Measurements from ENCODE around the gene ABCB11. TPM values are rescaled to one million over a fixed set of nuclear protein-coding genes. Genes with fewer than 3 reads are reported as not detected.

The ABCB11 gene
- total RNA-seq = under 1 TPM in 2 of 4 donors, not detected in 2; 0.04 to 0.12 TPM
- under 1 TPM; 0.01 to 0.04 (median 0.03) TPM for polyA plus RNA-seq
- long read RNA-seq, donor 1 = 0 reads
- long read RNA-seq, donor 2 = 0 reads

DNA sequence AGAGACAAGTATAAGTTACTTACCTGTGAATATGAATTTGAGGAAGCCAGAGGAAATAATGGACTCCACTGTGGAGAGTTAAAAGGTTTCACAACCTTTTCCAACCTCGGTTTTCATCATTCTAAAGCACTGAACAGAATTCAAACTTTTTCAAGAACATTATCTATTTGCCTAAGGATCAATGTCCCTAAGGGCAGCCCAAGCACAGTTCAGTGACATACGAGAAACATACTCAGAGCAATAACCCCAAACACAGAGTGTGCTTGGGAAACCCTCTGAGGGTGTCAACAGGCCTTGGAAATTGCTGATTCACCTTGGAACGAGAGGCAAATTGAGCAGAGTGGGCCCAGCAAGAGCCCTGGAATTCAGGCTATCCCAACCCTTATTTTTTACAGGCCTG is at the start of gene ABCB11:
Gene ABCB11, minus strand, starts transcription at position 123 of the 400 bp plus-strand sequence. CDS start 13,199 bp downstream, outside the sequence.
- ATAC-seq = no peak

DNA sequence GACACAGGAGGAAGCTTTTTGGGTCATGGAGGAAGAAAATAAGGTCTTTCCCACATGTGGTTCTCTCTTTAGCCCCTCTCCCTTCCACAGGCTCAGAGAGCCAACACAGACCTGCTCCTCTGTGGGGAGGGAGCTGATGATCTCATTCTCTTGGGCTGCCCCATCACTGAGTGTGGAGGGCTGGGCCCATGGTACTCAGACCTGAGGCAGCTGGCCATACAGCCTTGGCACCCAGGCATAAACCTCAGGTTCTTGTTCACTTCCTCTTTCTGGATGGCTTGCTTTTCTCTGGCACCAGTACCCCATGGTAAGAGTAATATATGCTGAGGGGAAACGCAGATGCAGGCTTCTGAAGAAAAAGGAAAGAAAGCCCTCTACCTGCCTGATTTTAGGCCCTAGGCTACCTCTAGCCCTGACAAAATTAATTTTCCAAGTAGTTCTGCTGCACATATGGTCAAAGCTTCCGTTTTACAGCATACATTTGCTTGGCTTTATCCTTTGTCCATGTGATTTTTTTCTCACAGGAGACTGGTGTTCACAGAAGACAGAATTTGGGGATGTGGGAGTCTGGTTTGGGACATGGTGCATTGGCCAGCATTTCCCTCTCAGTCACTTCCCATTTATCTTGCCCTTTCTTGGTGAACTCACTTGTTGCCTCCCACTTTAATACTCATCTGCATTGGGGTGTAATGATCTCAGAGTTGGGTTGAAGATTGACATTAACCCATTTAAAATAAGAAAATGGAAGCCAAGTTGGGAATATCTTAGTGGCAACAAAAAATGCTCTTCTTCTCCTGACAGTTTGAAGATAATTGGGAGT is 49.3 kb upstream of the ABCB11 start:
- Histone ChIP-seq H3K27ac (no peak overlapping the region), H3K27me3 (ENCODE audit: insufficient read depth in 3 of 3, low read length in 2 of 3) (peaks cover 0 to 2% (median 0%) of the 10 kb centered on the region in 3 donors), H3K4me3 (no peak overlapping the region), H3K9me3 (no peaks in the 10 kb centered on the region), H3K4me1 (no peaks in the 10 kb centered on the region), H3K36me3 (ENCODE audit: insufficient read depth in 1 of 2, low read depth in 1 of 2) (no peaks in the 10 kb centered on the region)
- 73 to 84% (median 80%) methylated on average over 2 of the region's 2 CpGs for whole genome bisulfite sequencing, 3 donors
- ATAC-seq (no peak), DNase-seq (no peak)
- TF ChIP-seq, protein P1, sequence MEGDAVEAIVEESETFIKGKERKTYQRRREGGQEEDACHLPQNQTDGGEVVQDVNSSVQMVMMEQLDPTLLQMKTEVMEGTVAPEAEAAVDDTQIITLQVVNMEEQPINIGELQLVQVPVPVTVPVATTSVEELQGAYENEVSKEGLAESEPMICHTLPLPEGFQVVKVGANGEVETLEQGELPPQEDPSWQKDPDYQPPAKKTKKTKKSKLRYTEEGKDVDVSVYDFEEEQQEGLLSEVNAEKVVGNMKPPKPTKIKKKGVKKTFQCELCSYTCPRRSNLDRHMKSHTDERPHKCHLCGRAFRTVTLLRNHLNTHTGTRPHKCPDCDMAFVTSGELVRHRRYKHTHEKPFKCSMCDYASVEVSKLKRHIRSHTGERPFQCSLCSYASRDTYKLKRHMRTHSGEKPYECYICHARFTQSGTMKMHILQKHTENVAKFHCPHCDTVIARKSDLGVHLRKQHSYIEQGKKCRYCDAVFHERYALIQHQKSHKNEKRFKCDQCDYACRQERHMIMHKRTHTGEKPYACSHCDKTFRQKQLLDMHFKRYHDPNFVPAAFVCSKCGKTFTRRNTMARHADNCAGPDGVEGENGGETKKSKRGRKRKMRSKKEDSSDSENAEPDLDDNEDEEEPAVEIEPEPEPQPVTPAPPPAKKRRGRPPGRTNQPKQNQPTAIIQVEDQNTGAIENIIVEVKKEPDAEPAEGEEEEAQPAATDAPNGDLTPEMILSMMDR (IDR thresholded peaks at IDR 0.05) = no peak
- intact Hi-C loops (cut with DNase I) = no loop called here

More for the DNA sequence above, at the start of gene ABCB11:
- H3K36me3 ChIP-seq (ENCODE audit: insufficient read depth in 1 of 2, low read depth in 1 of 2) = no peaks in the 10 kb centered on the region
- no peak within 1 kb of the TSS for H3K27ac ChIP-seq
- no peak within 1 kb of the TSS for H3K4me3 ChIP-seq
- DNase-seq = no peak
- H3K9me3 ChIP-seq = no peaks in the 10 kb centered on the region
- TF ChIP-seq, protein P1 (IDR thresholded peaks at IDR 0.05) = no peak
- intact Hi-C loops (cut with DNase I) = no loop called here
- H3K27me3 ChIP-seq (ENCODE audit: insufficient read depth in 3 of 3, low read length in 2 of 3) = no peaks in the 10 kb centered on the region
- 48 to 63% (median 61%) methylated on average over 3 of the region's 3 CpGs for WGBS, 3 donors
- no peaks in the 10 kb centered on the region for H3K4me1 ChIP-seq

DNA sequence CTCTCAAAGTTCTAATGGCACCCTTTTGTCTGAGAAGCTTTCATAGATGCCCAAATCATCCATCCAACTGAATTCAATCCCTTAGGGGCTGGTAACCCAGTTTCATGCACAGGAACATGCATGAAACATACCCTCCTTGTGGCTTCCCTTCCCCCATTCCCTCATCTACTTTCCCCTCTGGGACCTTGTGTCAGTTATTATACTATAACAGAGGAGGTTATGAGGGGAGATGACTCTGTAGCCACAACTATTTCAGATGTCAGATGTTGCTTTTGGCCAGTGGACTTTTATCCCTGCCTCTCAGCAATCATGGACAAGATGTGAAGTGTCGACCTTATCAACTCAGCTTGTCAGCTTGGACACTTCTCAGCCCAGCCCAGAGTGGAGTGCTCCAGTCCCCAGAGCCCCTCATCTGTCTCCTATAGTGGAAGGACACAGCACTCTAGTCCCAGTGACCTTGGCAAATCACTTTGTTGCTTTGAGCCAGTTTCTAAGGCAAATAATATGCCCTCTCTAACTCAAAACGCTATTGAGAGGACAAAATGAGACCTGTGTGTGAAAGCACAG is 46.6 kb upstream of the ABCB11 start:
- Histone ChIP-seq H3K27ac (no peak overlapping the region), H3K27me3 (ENCODE audit: insufficient read depth in 3 of 3, low read length in 2 of 3) (peaks cover 0 to 2% (median 0%) of the 10 kb centered on the region in 3 donors), H3K9me3 (no peaks in the 10 kb centered on the region), H3K4me3 (no peak overlapping the region), H3K36me3 (ENCODE audit: insufficient read depth in 1 of 2, low read depth in 1 of 2) (no peaks in the 10 kb centered on the region), H3K4me1 (no peaks in the 10 kb centered on the region)
- WGBS, 3 donors = 42 to 51% (median 47%) methylated on average over 2 of the region's 2 CpGs
- ATAC-seq (no peak), DNase-seq (no peak)
- TF ChIP-seq, protein P1 (IDR thresholded peaks at IDR 0.05) = no peak
- intact Hi-C loops (cut with DNase I) = no loop called here

DNA sequence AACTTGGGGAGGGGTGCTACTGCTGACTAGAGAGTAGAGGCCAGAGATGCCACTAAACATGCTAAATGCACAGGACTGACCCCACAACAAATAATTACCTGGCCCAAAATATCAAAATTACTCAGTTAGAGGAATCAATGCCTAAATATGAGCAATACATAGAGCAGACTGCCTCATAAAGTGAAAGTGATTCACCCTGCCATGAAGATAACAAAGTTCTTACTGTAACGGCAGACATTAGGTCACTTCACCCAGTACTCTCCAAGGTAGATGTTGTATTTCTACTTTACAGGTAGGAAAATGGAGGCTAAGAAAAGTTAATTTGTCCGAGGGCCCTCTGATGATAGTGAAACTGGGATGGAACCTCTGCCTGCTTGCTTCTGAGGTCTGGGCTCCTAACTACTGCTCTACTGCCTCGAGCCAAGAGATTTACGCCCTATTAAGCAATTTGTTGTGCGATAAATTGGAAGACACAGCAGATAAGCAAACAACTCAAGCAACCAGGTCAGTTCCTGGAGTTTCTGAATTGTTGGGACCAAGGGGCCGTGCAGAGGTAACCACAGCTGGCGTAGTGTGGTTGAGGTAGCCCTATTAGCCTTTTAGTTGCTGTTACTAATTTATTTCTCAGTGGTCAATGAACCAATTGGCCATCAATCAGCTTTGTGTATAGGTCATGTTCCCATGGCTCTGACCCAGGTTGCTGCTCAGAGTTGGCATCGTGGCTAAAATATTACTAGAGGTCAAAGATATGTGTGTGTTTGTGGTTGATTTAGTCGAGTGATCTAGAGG is 43.0 kb upstream of the ABCB11 start:
- no peaks in the 10 kb centered on the region for H3K27me3 ChIP-seq (ENCODE audit: insufficient read depth in 3 of 3, low read length in 2 of 3)
- no peak for DNase-seq
- H3K27ac ChIP-seq = no peak overlapping the region
- TF ChIP-seq, protein P1 (IDR thresholded peaks at IDR 0.05) = no peak
- no peak overlapping the region for H3K4me3 ChIP-seq
- H3K36me3 ChIP-seq (ENCODE audit: insufficient read depth in 1 of 2, low read depth in 1 of 2) = no peaks in the 10 kb centered on the region
- no peaks in the 10 kb centered on the region for H3K9me3 ChIP-seq
- intact Hi-C loops (cut with DNase I) = no loop called here
- H3K4me1 ChIP-seq = no peaks in the 10 kb centered on the region
- WGBS, 3 donors = 44 to 55% (median 46%) methylated on average over 9 of the region's 9 CpGs
- ATAC-seq = no peak
